GM19351 (cell line): ENCODE results near the gene HCN3.
"Not testable (repeated sequence)": the region's sequence is repeated elsewhere in the genome, so short reads cannot be mapped to it uniquely, and the experiment has no call there.

Experiments used
- ATAC-seq: cut with Tn5 transposase; IDR thresholded peaks from one replicate; pipeline ENCODE4 v1.9.1; 2021; ENCODE audit warnings: mild to moderate bottlenecking, moderate library complexity; ENCODE audit not compliant: unreplicated experiment

Gene HCN3

DNA sequence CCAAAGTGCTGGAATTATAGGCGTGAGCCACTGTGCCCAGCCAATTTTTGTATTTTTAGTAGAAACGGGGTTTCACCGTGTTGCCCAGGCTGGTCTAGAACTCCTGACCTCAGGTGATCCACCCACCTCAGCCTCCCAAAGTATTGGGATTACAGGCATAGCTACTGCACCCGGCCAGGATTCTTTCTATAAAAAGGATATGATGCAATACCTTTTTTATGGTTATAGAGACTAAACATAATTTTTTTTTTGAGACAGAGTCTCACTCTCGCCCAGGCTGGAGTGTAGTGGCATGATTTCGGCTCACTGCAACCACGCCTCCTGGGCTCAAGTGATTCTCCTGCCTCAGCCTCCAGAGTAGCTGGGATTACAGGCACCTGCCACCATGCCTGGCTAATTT is 51.6 kb downstream of the HCN3 start:
- ATAC-seq = not testable (repeated sequence)

DNA sequence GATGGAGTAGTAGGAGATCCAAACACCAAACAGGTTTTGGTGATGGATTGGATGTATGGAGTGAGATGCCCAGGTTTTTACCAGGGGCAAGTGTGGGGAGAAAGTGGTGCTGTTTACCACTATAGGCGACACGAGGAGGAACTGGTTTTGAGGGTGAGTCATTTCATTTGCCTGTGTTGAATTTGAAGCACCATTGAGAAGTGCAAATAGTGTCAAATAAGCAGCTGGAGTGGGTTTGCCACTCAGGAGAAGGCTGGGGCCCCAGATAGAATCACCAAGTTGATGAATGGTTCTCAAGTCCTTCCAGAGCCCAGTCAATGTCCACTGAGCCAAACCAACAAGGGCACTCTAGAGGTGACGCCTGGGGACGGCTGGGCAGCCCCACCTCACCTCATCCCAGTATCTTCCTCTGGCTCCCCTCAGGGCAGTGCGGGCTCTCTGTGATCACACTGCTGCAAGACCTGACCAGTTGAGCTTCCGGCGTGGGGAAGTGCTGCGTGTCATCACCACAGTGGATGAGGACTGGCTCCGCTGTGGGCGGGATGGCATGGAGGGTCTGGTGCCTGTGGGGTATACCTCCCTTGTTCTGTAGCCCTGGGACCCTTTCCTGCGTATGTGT is 52.8 kb downstream of the HCN3 start:
- no peak for ATAC-seq

DNA sequence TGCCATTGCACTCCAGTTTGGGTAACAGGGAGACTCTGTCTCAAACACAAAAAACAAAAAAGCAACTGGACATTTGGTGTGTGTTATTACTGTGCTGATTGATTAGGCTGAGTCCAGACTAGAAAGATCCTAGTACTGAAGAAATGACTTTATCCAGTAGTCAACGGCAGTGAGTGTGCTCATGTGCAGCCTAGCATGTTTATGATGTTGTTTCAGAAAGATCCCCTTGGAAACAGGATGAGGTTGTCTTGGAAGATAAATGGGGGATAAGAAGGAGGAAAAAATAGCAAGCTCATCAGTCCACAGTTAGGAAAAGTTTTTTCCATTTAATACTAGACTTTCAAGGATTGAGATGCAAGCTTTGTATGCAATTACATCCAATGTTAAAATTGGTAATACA is 57.7 kb downstream of the HCN3 start:
- ATAC-seq = no peak
